HG03103 (cell line): Measurements from ENCODE around the gene AP3B2.
"Not testable (repeated sequence)": the region's sequence is repeated elsewhere in the genome, so short reads cannot be mapped to it uniquely, and the experiment has no call there.

Source experiments
- ATAC-seq: cut with Tn5 transposase; IDR thresholded peaks from one replicate; pipeline ENCODE4 v1.9.1; 2021; ENCODE audit warnings: low read depth; ENCODE audit not compliant: unreplicated experiment

Gene AP3B2

GRCh38 chr15:82651708-82652107, 58.0 kb downstream of the AP3B2 start:
- ATAC-seq = no peak

GRCh38 chr15:82650046-82650670, 59.5 kb downstream of the AP3B2 start:
- ATAC-seq = no peak

- ATAC-seq = no peak
Measured at GRCh38 chr15:82649226-82649999, 60.3 kb downstream of the AP3B2 start.

- no peak for ATAC-seq
Measured at GRCh38 chr15:82648257-82649103, 61.2 kb downstream of the AP3B2 start.

GRCh38 chr15:82647835-82648256, 61.8 kb downstream of the AP3B2 start:
- ATAC-seq = no peak

DNA sequence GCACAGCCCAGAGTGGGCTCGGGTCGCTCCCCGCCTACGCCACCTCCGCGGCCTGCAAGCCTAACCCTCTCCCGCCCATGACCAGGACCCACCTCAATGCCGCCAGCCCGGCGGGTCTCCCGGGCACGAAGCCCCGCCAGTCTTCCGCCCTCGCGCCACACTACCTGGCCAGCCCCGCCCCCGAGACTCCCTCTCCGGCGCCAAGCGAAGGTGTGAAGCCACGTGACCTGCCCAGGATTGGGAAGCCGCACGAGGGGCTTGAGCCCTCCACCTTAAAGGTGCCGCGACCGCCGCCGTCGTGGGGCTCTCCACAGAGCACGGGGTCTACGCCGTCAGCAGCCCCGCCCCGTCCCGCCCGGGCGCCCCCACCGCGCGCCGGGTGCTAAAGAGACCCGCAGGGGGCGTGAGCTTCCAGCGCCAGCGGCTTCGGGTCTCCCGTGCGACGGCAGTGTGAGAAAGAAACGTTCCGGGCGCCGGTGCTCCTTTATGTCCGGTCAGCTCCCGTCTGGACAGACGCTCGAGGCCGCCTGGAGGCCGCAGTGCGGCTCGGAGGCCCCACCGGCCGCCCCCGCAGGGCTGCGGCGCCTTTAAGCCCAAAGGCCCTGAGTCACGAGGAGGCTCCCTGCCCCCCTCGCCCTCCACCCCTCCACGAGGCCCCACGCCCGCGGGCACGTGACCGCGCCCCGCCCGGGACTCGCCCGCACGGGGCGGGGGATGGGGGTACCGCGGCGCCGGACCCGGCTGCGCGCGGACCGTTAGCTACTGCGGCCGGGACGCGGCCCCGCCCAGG, 62.4 kb downstream of the AP3B2 start, which contains the start of gene CPEB1:
Gene CPEB1, minus strand, starts transcription at position 319 of the 790 bp plus-strand sequence. CDS start 18,904 bp downstream, outside the sequence.
- no peak for ATAC-seq

DNA sequence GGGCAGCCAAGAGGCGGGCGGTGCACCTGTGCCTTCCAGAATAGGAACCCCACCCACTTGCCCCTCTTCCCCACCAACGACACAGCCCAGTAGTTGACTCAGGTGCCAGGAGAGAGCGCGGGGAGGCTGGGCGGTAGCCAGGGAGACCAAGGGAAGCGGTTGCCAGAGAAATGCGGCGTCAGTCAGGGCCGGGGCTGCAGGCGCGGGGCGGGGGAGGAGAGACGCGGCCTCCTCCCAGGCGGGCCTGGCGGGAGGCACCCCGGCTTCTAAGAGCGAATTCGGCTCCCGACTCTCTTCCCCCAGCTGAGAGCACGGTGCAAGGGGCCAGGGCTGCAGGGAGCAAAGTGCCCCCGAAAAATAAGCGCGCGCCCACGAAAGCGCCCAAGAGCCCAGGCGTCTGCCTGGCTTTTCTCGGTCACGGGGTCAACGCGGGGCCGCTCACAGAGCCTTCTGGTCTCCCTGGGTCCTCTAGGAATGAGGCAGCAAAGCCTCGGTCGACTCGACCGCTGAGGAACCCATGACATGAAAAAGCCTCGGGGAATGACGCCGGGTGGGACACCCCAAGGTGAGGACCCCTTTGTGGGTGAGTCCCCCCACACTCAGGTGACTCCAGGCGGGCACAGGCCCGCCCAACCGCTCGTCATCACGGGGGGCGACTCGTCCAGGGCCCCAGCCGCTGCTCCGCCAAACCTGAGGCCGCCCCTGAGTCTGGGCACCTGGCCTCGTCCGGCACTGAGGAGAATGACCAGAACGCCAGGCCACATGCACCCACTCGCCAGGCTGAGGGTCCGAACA, 63.2 kb downstream of the AP3B2 start:
- no peak for ATAC-seq

DNA sequence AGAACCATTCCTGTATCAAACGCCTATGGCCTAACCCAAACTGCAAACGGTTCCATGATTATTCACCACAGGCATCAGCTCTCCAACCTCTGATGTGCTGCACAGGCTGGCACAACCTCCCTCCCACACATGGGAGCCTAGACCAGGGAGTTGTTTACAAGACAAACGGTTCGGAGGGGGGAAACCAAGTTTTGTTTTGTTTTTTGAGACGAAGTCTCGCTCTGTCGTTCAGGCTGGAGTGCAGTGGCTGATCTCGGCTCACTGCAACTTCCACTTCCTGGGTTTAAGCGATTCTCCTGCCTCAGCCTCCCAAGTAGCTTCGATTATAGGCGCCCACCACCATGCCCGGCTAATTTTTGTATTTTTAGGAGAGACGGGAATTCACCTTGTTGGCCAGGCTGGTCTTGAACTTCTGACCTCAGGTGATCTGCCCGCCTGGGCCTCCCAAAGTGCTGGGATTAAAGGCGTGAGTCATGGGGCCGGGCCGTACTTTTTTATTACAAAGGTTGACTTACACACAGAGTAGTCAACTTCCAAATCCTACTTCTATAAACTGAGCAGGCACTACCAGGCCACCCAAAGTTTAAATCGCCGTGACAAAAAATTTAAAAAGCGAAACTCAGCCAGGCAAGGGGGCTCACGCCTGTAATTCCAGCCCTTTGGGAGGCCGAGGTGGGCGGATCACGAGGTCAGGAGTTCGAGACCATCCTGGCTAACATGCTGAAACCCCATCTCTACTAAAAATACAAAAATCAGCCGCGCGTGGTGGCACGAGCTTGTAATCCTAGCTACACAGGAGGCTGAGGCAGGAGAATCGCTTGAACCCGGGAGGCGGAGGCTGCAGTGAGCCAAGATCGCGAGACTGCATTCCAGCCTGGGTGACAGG, 64.5 kb downstream of the AP3B2 start:
- ATAC-seq = not testable (repeated sequence)

DNA sequence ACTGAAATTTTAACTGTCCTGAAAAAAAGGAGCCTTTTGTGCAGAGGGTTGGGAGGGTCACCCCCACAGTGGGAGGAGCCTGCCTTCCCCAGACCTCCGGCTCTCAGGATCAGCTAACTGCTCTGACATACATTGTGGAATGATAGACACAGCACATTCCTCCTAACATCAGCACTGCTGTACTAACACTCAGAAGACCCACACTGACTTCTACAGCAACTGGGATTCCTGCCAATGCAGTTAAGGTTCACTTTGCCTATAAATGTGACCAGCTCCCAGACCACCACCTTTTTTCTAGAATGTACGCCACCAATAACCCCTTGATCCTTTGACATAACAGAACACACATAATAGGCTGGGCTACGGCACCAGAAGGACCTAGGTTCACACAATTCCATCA, 65.7 kb downstream of the AP3B2 start:
- ATAC-seq = no peak

- ATAC-seq = no peak
Measured at GRCh38 chr15:82642656-82643055, 67.0 kb downstream of the AP3B2 start.

GRCh38 chr15:82641129-82641798, 68.4 kb downstream of the AP3B2 start:
- no peak for ATAC-seq

DNA sequence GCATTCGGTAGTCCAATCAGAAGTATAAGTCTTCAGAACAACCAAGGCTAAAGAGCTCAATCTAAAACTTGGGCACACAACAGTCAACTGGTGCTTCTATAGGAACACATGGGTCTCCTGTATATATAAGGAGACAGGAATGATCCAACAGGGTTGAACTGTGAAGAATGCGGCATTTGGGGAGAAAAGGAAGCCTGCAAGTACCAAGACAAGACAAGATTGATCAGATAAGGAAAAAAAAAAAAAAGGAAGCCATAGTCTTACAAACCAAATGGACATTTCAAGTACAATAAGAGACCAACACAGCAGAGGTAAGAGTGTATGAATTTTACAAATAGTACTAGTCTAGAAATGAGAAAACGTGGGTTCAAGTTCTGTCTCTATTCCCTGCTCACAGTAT, 69.0 kb downstream of the AP3B2 start:
- no peak for ATAC-seq

GRCh38 chr15:82635798-82636197, 73.9 kb downstream of the AP3B2 start:
- ATAC-seq = no peak

DNA sequence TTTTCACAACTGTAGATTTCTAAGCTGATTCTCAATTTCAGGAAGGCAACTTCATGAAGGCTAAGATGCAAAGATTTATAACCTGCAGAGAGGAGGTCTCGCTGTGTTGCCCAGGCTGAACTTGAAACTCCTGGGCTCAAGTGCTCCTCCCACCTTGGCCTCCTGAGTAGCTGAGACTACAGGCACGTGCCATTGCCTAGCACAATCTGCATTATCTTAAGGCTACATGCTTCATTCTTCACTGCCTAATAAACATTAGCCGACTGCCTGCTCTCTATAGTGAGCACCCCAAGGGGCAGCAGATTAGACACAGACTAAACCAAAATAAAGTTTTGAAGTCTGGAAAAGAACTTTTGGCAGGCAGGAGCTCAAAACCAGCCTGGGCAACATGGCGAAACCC, 79.6 kb downstream of the AP3B2 start:
- no peak for ATAC-seq

GRCh38 chr15:82625136-82625535, 84.5 kb downstream of the AP3B2 start:
- ATAC-seq = no peak

DNA sequence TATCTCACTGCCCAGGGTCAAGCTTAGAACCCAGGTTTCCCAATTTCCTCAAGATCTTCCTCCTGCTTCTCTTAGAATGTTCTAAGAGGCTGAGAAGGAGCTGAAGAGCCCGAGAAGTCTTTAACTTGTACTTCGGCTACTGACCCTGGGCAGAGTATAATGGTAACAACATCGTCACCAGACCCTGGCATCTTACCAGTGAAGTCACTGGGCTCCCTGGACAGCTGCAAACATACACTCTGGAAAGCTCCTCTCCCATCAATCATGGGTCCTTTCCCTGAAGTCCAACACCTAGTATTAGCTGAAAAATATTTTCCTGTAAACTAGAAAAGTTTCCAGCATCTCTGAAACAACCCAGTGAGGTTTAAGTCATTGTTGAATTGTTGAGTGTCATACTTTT, 85.2 kb downstream of the AP3B2 start:
- no peak for ATAC-seq

DNA sequence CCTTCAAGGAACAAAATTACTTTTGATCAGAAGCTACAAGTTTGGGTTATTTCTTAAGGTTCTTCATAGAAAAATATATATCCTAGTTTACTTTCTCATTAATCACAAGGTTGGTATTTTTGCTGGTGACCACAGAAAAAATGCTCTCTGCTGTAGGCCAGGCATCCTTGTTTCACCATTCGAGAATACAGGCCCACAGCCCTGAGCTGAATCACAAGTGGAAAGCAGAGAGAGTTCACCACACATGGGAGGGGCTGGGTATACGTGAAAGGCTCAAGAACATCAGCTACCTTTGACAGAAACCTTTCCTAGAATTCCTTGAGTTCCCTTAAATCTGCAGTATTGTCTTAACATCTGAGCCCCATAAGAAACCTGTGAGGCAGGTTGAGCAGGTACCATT, 85.7 kb downstream of the AP3B2 start:
- no peak for ATAC-seq

DNA sequence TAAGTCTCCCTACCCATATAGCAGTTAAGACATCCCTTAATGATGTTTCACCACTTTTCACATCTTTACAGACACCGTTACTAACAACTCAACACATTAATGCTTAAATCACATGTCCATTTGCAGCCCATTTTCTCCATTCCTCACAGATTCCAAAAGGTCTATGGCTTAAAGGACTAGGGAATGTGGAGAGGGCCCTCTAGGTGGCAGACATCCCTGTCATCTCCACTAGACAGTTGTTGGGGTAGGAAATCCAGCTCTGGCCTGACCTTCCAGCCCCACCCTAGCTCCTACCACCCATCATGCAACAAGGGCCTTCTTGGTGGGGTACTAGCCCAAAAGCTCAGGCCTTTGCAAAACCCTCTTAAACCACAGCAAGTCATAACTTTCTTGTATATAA, 87.7 kb downstream of the AP3B2 start:
- ATAC-seq = no peak
